ENCODE measurements around the gene COX7A2. TPM values are rescaled to one million over a fixed set of nuclear protein-coding genes. Genes with fewer than 3 reads are reported as not detected.

Gene COX7A2
- total RNA-seq, 1 donor from 2014 or later, result 280 TPM

DNA sequence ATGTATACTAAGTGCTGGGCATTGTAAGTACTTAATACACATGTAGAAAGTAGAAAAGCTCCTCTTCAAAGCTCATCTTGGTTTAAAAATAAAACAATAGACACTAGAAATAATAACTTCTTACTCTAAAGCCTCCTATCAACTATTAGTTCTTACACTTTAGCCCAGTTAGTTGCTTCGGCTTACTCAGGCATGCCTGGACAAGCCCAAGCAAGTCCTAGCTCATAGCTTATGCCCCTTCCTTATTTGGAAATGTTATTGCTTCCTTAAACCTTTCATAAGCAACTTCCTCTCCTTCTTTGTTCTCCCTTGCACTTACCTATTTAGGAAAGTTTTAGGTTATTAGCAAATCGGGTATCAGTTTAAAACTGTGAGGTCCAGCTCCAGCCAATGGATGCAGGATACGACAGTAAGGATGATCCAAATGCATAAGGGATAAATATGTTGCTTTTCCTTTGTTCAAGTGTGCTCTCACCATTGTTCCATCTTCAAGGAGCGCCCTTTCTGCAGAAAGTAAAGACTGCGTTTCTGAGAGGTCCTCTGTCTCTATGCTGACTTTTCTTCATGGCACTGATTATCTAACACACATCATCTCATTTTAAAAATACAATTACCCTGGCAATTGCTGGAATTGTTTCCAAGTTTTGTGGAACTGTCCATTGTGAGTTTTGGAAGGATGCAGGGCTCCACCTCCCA, 28.7 kb upstream of the COX7A2 start:
- peaks cover 2 to 21% (median 12%) of the 10 kb centered on the region in 3 donors for H3K4me1 ChIP-seq (ENCODE audit: control insufficient read depth in 3 of 3, insufficient read depth in 3 of 3, low read length in 3 of 3)
- no peak overlapping the region for H3K4me3 ChIP-seq (ENCODE audit: low read length in 3 of 3)
- no peak overlapping the region for H3K9ac ChIP-seq (ENCODE audit: low read depth in 1 of 3, low read length in 3 of 3)
- peaks cover 0 to 5% (median 0%) of the 10 kb centered on the region in 3 donors for H3K36me3 ChIP-seq (ENCODE audit: control insufficient read depth in 3 of 3, insufficient read depth in 3 of 3, low read length in 3 of 3)
- no peaks in the 10 kb centered on the region for H3K9me3 ChIP-seq (ENCODE audit: control insufficient read depth in 3 of 3, low read length in 3 of 3)
- no peaks in the 10 kb centered on the region for H3K27me3 ChIP-seq (ENCODE audit: control insufficient read depth in 3 of 3, insufficient read depth in 3 of 3, low read length in 3 of 3)
- H3K27ac ChIP-seq (ENCODE audit: low read depth, low read length), result no peak overlapping the region

DNA sequence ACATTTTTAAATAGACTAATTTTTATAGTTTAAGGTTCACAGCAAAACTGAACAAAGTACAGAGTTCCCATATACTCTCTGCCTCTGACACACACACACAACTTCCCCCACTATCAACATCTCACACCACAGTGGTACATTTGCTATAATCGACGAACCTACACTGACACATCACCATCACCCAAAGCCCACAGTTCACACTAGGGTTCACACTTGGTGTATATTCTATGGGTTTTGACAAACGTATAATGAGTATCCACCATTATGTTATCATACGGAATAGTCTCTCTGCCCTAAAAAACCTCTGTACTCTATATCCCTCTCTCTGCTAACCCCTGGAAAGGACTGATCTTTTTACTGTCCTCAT, 25.4 kb upstream of the COX7A2 start:
- no peak overlapping the region for H3K27ac ChIP-seq (ENCODE audit: low read depth, low read length)
- no peaks in the 10 kb centered on the region for H3K27me3 ChIP-seq (ENCODE audit: control insufficient read depth in 3 of 3, insufficient read depth in 3 of 3, low read length in 3 of 3)

DNA sequence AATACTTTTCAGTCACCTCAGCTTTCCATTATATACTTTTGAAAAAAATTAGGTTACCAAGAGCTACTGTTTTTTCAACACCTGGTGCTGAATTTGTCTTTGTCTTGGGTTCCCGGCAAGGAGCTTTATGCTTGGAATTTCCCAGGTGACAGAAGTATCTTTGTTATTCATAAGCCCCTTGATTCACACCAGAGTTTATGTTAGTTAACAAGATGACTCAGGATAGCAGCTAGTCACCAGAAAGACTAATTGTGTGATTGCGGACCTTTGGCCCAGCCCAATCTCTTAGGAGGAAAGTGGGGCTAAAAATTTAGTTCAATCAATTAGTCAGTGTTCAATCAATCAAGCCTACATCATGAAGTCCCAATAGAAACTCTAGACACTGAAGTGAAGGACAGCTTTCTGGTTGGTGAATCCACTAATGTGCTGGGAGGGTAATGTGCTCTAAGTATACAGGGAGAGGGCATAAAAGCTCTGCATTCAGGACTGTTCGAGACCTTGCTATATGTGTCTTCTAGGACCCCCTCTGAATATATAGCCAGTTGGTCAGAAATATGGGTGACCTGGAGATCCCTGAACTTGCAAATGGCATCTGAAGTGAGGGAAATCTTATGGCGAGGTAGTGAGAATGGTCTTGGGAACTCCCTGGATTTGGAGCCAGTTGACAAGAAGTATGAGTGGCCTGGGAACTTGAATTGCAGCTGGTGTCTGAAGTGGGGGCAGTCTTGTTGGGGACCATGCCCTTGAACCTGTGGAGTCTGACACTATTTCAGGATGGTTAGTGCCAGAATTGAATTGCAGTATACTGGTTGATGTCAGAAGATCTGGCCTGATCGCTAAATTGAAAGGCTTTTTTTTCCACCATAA, 24.8 kb upstream of the COX7A2 start:
- H3K36me3 ChIP-seq (ENCODE audit: control insufficient read depth in 3 of 3, insufficient read depth in 3 of 3, low read length in 3 of 3), result peaks cover 0 to 10% (median 8%) of the 10 kb centered on the region in 3 donors
- H3K4me3 ChIP-seq (ENCODE audit: low read length in 3 of 3), result no peak overlapping the region
- H3K27ac ChIP-seq (ENCODE audit: low read depth, low read length), result peak overlapping the region; percentile 9
- no peak overlapping the region for H3K9ac ChIP-seq (ENCODE audit: low read depth in 1 of 3, low read length in 3 of 3)
- no peaks in the 10 kb centered on the region for H3K9me3 ChIP-seq (ENCODE audit: control insufficient read depth in 3 of 3, low read length in 3 of 3)
- peaks cover 3 to 12% (median 12%) of the 10 kb centered on the region in 3 donors for H3K4me1 ChIP-seq (ENCODE audit: control insufficient read depth in 3 of 3, insufficient read depth in 3 of 3, low read length in 3 of 3)
- H3K27me3 ChIP-seq (ENCODE audit: control insufficient read depth in 3 of 3, insufficient read depth in 3 of 3, low read length in 3 of 3), result no peaks in the 10 kb centered on the region

More for the DNA sequence above, 25.4 kb upstream of the COX7A2 start:
- Histone ChIP-seq H3K4me1 (ENCODE audit: control insufficient read depth in 3 of 3, insufficient read depth in 3 of 3, low read length in 3 of 3) (peaks cover 3 to 12% (median 12%) of the 10 kb centered on the region in 3 donors), H3K4me3 (ENCODE audit: low read length in 3 of 3) (no peak overlapping the region), H3K9ac (ENCODE audit: low read depth in 1 of 3, low read length in 3 of 3) (no peak overlapping the region), H3K9me3 (ENCODE audit: control insufficient read depth in 3 of 3, low read length in 3 of 3) (no peaks in the 10 kb centered on the region), H3K36me3 (ENCODE audit: control insufficient read depth in 3 of 3, insufficient read depth in 3 of 3, low read length in 3 of 3) (peaks cover 0 to 7% (median 5%) of the 10 kb centered on the region in 3 donors)

DNA sequence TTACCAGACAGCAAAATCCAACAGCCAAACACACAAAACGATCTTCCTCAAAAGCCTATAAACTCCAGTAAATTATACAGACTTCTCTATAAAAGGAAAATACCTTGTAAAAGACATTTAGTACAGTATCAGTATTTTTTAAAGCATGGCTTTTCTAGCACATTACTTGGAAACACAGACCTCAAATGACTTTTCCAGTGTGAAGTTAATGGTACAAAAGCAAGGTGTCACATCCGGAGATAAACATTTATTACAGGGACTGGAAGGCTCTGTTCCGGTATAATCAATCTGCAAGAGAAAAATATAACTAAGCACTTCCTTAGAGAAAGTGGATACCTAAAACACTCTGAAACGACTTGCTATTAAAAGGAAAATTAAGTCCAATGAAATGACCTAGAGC, 23.9 kb upstream of the COX7A2 start:
- no peaks in the 10 kb centered on the region for H3K9me3 ChIP-seq (ENCODE audit: control insufficient read depth in 3 of 3, low read length in 3 of 3)
- peak overlapping the region; percentile 9 for H3K27ac ChIP-seq (ENCODE audit: low read depth, low read length)
- no peak overlapping the region for H3K4me3 ChIP-seq (ENCODE audit: low read length in 3 of 3)
- no peak overlapping the region for H3K9ac ChIP-seq (ENCODE audit: low read depth in 1 of 3, low read length in 3 of 3)
- H3K4me1 ChIP-seq (ENCODE audit: control insufficient read depth in 3 of 3, insufficient read depth in 3 of 3, low read length in 3 of 3), result peaks cover 3 to 12% (median 6%) of the 10 kb centered on the region in 3 donors
- peaks cover 0 to 8% (median 8%) of the 10 kb centered on the region in 3 donors for H3K36me3 ChIP-seq (ENCODE audit: control insufficient read depth in 3 of 3, insufficient read depth in 3 of 3, low read length in 3 of 3)
- H3K27me3 ChIP-seq (ENCODE audit: control insufficient read depth in 3 of 3, insufficient read depth in 3 of 3, low read length in 3 of 3), result no peaks in the 10 kb centered on the region

DNA sequence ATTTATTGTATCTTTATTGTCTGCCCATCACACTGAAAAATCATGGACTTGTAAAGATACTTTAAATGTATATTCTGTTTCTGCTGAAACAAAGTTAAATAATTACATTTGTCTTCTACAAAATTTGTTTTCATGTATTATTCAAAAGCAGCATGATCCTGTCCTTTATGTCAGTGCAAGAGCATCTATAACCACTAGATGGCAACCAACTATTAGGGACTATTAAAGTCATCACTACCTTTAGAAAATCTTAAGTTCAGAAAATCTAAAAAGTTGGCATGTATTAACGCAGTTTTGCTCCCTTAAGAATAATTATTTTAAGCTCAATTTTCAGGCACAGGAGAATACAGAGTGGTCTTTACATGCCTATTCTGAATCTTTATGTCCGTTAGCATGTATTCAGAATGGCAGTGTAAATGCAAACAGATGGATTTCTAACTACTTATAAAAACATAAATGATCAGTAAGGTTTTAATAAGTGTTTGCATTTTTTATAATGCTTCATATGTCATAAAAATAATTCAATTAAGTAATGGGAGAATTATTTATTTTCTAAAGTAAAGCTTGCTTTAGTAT, 23.2 kb upstream of the COX7A2 start:
- Histone ChIP-seq H3K4me1 (ENCODE audit: control insufficient read depth in 3 of 3, insufficient read depth in 3 of 3, low read length in 3 of 3) (peaks cover 2 to 10% (median 3%) of the 10 kb centered on the region in 3 donors), H3K9me3 (ENCODE audit: control insufficient read depth in 3 of 3, low read length in 3 of 3) (no peaks in the 10 kb centered on the region), H3K27ac (ENCODE audit: low read depth, low read length) (no peak overlapping the region), H3K4me3 (ENCODE audit: low read length in 3 of 3) (no peak overlapping the region), H3K27me3 (ENCODE audit: control insufficient read depth in 3 of 3, insufficient read depth in 3 of 3, low read length in 3 of 3) (no peaks in the 10 kb centered on the region), H3K36me3 (ENCODE audit: control insufficient read depth in 3 of 3, insufficient read depth in 3 of 3, low read length in 3 of 3) (peaks cover 0 to 8% (median 6%) of the 10 kb centered on the region in 3 donors), H3K9ac (ENCODE audit: low read depth in 1 of 3, low read length in 3 of 3) (no peak overlapping the region)

DNA sequence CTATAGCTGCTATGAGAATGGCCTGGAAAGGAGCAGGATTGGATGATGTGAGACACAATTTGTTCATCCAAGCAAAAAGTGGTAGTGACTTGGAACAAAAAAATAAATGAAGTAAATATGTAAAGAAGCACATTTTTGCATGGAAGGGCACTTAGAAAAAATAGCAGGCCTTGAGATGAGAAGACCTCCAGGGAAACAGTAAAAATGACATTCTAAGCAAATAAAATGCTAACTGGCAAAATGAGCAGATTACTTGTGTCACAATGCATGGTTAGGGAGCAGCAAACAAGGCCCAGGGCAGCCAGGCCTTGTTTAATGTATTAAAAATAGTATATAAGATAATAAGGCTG, 19.8 kb upstream of the COX7A2 start:
- H3K4me1 ChIP-seq (ENCODE audit: control insufficient read depth in 3 of 3, insufficient read depth in 3 of 3, low read length in 3 of 3), result peaks cover 0 to 10% (median 3%) of the 10 kb centered on the region in 3 donors
- no peak overlapping the region for H3K27ac ChIP-seq (ENCODE audit: low read depth, low read length)
- no peaks in the 10 kb centered on the region for H3K9me3 ChIP-seq (ENCODE audit: control insufficient read depth in 3 of 3, low read length in 3 of 3)
- H3K9ac ChIP-seq (ENCODE audit: low read depth in 1 of 3, low read length in 3 of 3), result no peak overlapping the region
- H3K36me3 ChIP-seq (ENCODE audit: control insufficient read depth in 3 of 3, insufficient read depth in 3 of 3, low read length in 3 of 3), result peaks cover 4 to 27% (median 21%) of the 10 kb centered on the region in 3 donors
- H3K4me3 ChIP-seq (ENCODE audit: low read length in 3 of 3), result no peak overlapping the region
- H3K27me3 ChIP-seq (ENCODE audit: control insufficient read depth in 3 of 3, insufficient read depth in 3 of 3, low read length in 3 of 3), result no peaks in the 10 kb centered on the region

DNA sequence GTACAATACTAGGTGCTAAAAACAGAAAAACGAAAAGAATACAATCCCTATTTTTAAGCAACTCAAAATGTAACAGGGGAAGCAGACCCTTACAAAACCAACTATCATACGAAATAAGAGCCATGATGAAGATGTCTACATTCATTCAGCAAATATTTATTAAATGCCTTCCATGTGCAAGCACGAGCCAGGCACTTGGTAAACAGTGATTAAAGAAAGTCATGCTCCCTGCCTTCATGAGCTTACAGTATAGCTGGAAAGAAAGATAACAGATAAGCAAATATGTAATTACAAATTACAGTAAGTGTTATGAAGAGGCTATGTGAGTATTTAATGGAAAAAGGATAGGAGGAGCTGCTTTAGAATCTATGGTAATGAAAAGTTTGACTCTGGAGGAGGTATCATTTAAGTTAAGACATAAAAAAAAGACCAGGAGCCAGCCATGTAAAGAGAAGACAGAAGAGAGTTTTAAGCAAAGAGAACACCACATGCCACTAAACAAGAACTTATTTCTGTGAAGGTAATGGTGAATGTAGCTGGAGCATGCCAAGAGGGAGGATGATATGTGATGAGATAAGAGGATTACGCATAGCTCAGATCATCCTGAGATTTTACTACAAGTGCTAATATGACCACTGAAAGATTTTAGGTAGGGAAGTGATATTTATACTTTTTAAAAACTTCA, 19.3 kb upstream of the COX7A2 start:
- peaks cover 4 to 29% (median 21%) of the 10 kb centered on the region in 3 donors for H3K36me3 ChIP-seq (ENCODE audit: control insufficient read depth in 3 of 3, insufficient read depth in 3 of 3, low read length in 3 of 3)
- H3K4me3 ChIP-seq (ENCODE audit: low read length in 3 of 3), result no peak overlapping the region
- peaks cover 0 to 5% (median 3%) of the 10 kb centered on the region in 3 donors for H3K4me1 ChIP-seq (ENCODE audit: control insufficient read depth in 3 of 3, insufficient read depth in 3 of 3, low read length in 3 of 3)
- H3K9me3 ChIP-seq (ENCODE audit: control insufficient read depth in 3 of 3, low read length in 3 of 3), result no peaks in the 10 kb centered on the region
- no peak overlapping the region for H3K27ac ChIP-seq (ENCODE audit: low read depth, low read length)
- H3K27me3 ChIP-seq (ENCODE audit: control insufficient read depth in 3 of 3, insufficient read depth in 3 of 3, low read length in 3 of 3), result no peaks in the 10 kb centered on the region
- H3K9ac ChIP-seq (ENCODE audit: low read depth in 1 of 3, low read length in 3 of 3), result no peak overlapping the region

DNA sequence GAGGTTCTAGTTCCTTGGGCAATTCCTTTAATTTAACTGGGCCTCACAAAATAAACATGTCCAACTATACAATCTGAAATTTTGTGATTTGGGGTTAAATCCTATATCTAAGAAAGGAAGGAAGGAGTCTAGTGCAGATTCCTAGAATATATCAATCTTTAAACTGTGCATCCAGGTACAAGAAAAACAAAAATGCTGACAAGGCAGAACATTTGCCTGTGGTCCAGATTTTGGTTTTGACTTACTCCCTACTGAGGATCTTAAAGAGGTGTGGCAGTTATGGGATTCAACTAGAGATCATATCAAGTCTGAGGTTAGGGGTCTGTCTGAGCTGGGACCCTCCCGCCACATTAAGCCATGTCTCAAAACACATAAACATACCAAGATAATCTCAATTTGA, 17.7 kb upstream of the COX7A2 start:
- H3K36me3 ChIP-seq (ENCODE audit: control insufficient read depth in 3 of 3, insufficient read depth in 3 of 3, low read length in 3 of 3), result peaks cover 4 to 39% (median 21%) of the 10 kb centered on the region in 3 donors

DNA sequence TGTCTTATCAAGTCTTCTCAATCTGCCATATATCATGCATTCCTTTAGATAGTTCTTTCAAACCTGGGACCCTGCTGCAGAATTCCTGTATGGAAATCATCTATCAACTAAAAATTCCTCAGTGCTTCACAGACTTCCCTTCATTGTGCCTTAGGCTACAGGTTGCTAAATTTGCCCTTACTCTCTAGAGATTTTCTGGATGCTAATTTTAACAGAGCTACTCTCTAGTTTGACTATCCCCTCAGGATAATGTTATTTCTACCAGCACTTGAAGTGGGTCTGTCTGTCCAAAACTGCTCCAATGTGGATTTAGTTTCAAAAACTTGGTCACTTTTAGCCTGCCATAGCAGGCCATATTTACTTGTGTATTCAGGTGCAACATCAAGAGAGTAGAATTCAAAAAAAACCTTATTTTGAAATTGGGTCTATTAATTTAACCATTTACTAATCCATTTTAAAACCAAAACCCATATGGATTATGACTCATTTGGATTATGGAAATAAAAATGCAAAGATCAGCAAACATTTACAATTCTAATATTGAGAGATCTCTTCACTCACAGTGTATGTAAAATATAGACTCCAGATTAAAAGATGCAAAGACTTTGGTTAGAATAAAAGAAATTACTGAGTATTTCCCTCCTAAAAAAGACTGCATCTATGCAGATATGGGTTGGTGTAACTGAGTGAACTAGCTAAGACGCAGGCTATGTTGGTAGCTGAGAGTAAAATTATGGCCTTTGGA, 13.9 kb upstream of the COX7A2 start:
- H3K4me3 ChIP-seq (ENCODE audit: low read length in 3 of 3), result no peak overlapping the region
- no peaks in the 10 kb centered on the region for H3K9me3 ChIP-seq (ENCODE audit: control insufficient read depth in 3 of 3, low read length in 3 of 3)
- no peak overlapping the region for H3K27ac ChIP-seq (ENCODE audit: low read depth, low read length)
- H3K9ac ChIP-seq (ENCODE audit: low read depth in 1 of 3, low read length in 3 of 3), result no peak overlapping the region
- no peaks in the 10 kb centered on the region for H3K27me3 ChIP-seq (ENCODE audit: control insufficient read depth in 3 of 3, insufficient read depth in 3 of 3, low read length in 3 of 3)
- H3K4me1 ChIP-seq (ENCODE audit: control insufficient read depth in 3 of 3, insufficient read depth in 3 of 3, low read length in 3 of 3), result no peaks in the 10 kb centered on the region
- H3K36me3 ChIP-seq (ENCODE audit: control insufficient read depth in 3 of 3, insufficient read depth in 3 of 3, low read length in 3 of 3), result peaks cover 4 to 32% (median 23%) of the 10 kb centered on the region in 3 donors

More for the DNA sequence above, 17.7 kb upstream of the COX7A2 start:
- Histone ChIP-seq H3K9ac (ENCODE audit: low read depth in 1 of 3, low read length in 3 of 3) (no peak overlapping the region), H3K27ac (ENCODE audit: low read depth, low read length) (no peak overlapping the region), H3K9me3 (ENCODE audit: control insufficient read depth in 3 of 3, low read length in 3 of 3) (no peaks in the 10 kb centered on the region), H3K4me1 (ENCODE audit: control insufficient read depth in 3 of 3, insufficient read depth in 3 of 3, low read length in 3 of 3) (no peaks in the 10 kb centered on the region), H3K4me3 (ENCODE audit: low read length in 3 of 3) (no peak overlapping the region), H3K27me3 (ENCODE audit: control insufficient read depth in 3 of 3, insufficient read depth in 3 of 3, low read length in 3 of 3) (no peaks in the 10 kb centered on the region)

Measured in skeletal muscle tissue (tissue), 4 donors.